Natural killer cell treated with Interleukin-12 subunit alpha and Interleukin-12 subunit beta and Interleukin-15 and Interleukin-18, amount 100 ng/mL, for 72 hours (primary cell): Measurements from ENCODE around the gene CALY. TPM values are rescaled to one million over a fixed set of nuclear protein-coding genes. Genes with fewer than 3 reads are reported as not detected.

Experiments
- ATAC-seq, 2 donors: fragments of 150-1000 bp; cut with Tn5 transposase in 1 of 2; sonication (Bioruptor Pico), chemical (Tn5 transposase) in 1 of 2; 2 replicates each; pipeline ENCODE4 v1.10.0; 2021
- DNase-seq: peaks from one replicate; pipeline ENCODE4 v3.0.0; 2022; ENCODE audit warnings: low spot score
- H3K27ac Mint-ChIP-seq, 2 donors: 1 replicate in 1 of 2; 2 replicates in 1 of 2; pipeline ENCODE4 v1.8.0; 2022; ENCODE audit warnings: mixed read lengths in 2 of 2, mild to moderate bottlenecking in 1 of 2, moderate library complexity in 1 of 2
- H3K27me3 Mint-ChIP-seq, 2 donors: 1 replicate in 1 of 2; 2 replicates in 1 of 2; pipeline ENCODE4 v1.8.0; 2022; ENCODE audit warnings: mixed read lengths in 2 of 2
- H3K36me3 Mint-ChIP-seq: one replicate; pipeline ENCODE4 v1.8.0; 2022; ENCODE audit warnings: mixed read lengths
- H3K4me1 Mint-ChIP-seq, 2 donors: 1 replicate in 1 of 2; 2 replicates in 1 of 2; pipeline ENCODE4 v1.8.0; 2022; ENCODE audit warnings: low read depth in 2 of 2, mixed read lengths in 2 of 2, mild to moderate bottlenecking in 1 of 2
- H3K4me3 Mint-ChIP-seq: one replicate; pipeline ENCODE4 v1.8.0; 2022; ENCODE audit warnings: mixed read lengths
- H3K9me3 Mint-ChIP-seq: 2 replicates; pipeline ENCODE4 v1.8.0; 2022; ENCODE audit warnings: mixed read lengths
- total RNA-seq, 2 donors: library from RNA; stranded (reverse); gene quantifications; one replicate each; pipeline ENCODE4 v1.2.3, GENCODE V29; 2022

Gene CALY
- total RNA-seq, 2 donors from 2014 or later, result not detected

- ATAC-seq (no peak), DNase-seq (no peak)
- Mint-ChIP-seq H3K4me3 (no peak overlapping the region), H3K4me1 (peaks cover 3 to 5% of the 10 kb centered on the region in 2 donors), H3K36me3 (no peaks in the 10 kb centered on the region), H3K27ac (no peak overlapping the region), H3K9me3 (no peaks in the 10 kb centered on the region), H3K27me3 (peaks cover 4 to 9% of the 10 kb centered on the region in 2 donors)
Measured at GRCh38 chr10:133351408-133352318, 15.0 kb upstream of the CALY start.

- ATAC-seq (no peak), DNase-seq (no peak)
- H3K9me3 Mint-ChIP-seq, result no peaks in the 10 kb centered on the region
- H3K27ac Mint-ChIP-seq, result no peak overlapping the region
- H3K4me1 Mint-ChIP-seq, result peaks cover 3 to 5% of the 10 kb centered on the region in 2 donors
- H3K27me3 Mint-ChIP-seq, result peaks cover 4 to 9% of the 10 kb centered on the region in 2 donors
- H3K36me3 Mint-ChIP-seq, result no peaks in the 10 kb centered on the region
- no peak overlapping the region for H3K4me3 Mint-ChIP-seq
Measured at GRCh38 chr10:133350950-133351329, 14.2 kb upstream of the CALY start.

- Mint-ChIP-seq H3K4me3 (no peak overlapping the region), H3K9me3 (no peaks in the 10 kb centered on the region), H3K36me3 (no peaks in the 10 kb centered on the region), H3K4me1 (peaks cover 3 to 5% of the 10 kb centered on the region in 2 donors), H3K27me3 (peaks cover 9% of the 10 kb centered on the region in 2 donors), H3K27ac (no peak overlapping the region)
- ATAC-seq (no peak), DNase-seq (no peak)
Measured at GRCh38 chr10:133350283-133350949, 13.7 kb upstream of the CALY start.

DNA sequence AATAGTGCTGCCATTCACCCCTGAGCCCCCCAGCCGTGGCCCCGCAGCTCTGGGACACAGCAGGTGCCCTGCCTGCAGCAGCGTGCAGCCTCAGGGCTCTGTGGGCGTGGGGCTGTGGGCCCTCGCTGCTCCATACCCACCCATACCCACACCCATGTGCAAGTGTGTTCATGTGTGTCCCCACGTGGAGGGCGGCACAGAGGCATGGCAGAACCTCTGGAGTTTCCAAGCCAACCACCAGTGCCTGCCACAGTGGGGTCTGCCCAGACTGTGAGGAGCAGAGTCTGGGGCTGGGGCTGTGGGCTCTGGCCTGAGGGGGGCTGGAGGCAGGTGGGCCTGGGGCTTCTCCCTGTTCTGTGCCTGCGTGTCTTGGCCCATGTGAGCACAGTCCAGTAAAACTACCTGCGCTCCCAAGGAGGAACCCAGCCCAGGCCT is 12.9 kb upstream of the CALY start:
- H3K4me1 Mint-ChIP-seq, result peaks cover 3 to 5% of the 10 kb centered on the region in 2 donors
- ATAC-seq (no peak), DNase-seq (no peak)
- no peak overlapping the region for H3K27ac Mint-ChIP-seq
- H3K36me3 Mint-ChIP-seq, result no peaks in the 10 kb centered on the region
- no peaks in the 10 kb centered on the region for H3K9me3 Mint-ChIP-seq
- peaks cover 9 to 12% of the 10 kb centered on the region in 2 donors for H3K27me3 Mint-ChIP-seq
- H3K4me3 Mint-ChIP-seq, result no peak overlapping the region

- H3K9me3 Mint-ChIP-seq, result no peaks in the 10 kb centered on the region
- peaks cover 9 to 14% of the 10 kb centered on the region in 2 donors for H3K27me3 Mint-ChIP-seq
- H3K27ac Mint-ChIP-seq, result no peak overlapping the region
- ATAC-seq, result no peak
- H3K36me3 Mint-ChIP-seq, result no peaks in the 10 kb centered on the region
- peaks cover 3 to 5% of the 10 kb centered on the region in 2 donors for H3K4me1 Mint-ChIP-seq
- DNase-seq, result no peak
- no peak overlapping the region for H3K4me3 Mint-ChIP-seq
Measured at GRCh38 chr10:133349160-133349568, 12.5 kb upstream of the CALY start.

- H3K36me3 Mint-ChIP-seq, result no peaks in the 10 kb centered on the region
- peaks cover 3 to 5% of the 10 kb centered on the region in 2 donors for H3K4me1 Mint-ChIP-seq
- ATAC-seq, result no peak
- no peaks in the 10 kb centered on the region for H3K9me3 Mint-ChIP-seq
- H3K27me3 Mint-ChIP-seq, result peaks cover 14 to 21% of the 10 kb centered on the region in 2 donors
- no peak for DNase-seq
- no peak overlapping the region for H3K27ac Mint-ChIP-seq
- no peak overlapping the region for H3K4me3 Mint-ChIP-seq
Measured at GRCh38 chr10:133347710-133348517, 11.2 kb upstream of the CALY start.

- peaks cover 23 to 27% of the 10 kb centered on the region in 2 donors for H3K27me3 Mint-ChIP-seq
- no peak for DNase-seq
- no peaks in the 10 kb centered on the region for H3K36me3 Mint-ChIP-seq
- no peak overlapping the region for H3K4me3 Mint-ChIP-seq
- ATAC-seq, result no peak
- no peaks in the 10 kb centered on the region for H3K9me3 Mint-ChIP-seq
- peaks cover 3 to 5% of the 10 kb centered on the region in 2 donors for H3K4me1 Mint-ChIP-seq
- H3K27ac Mint-ChIP-seq, result no peak overlapping the region
Measured at GRCh38 chr10:133346413-133346812, 9.7 kb upstream of the CALY start.

DNA sequence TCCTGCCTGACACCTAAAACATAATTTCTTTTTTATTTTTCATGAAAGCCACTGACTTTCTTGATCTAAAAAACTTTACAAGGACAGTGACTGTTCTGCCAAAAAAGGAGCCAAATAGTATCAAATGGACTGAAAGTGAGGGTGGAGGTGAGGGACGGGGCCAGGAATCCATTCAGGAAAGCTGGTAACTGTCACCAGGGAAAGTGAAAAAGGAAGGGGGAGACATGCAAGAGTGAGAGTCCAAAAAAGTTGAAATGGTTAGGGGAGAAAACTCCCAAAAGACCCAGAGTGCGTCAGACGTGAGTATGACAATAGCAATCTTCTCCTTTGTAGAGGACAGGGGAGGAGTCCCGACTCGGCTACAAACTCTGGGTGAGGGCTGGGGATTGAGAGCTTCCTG is 7.5 kb upstream of the CALY start:
- Mint-ChIP-seq H3K36me3 (no peaks in the 10 kb centered on the region), H3K4me3 (no peak overlapping the region), H3K27me3 (peaks cover 22 to 26% of the 10 kb centered on the region in 2 donors), H3K9me3 (no peaks in the 10 kb centered on the region), H3K27ac (no peak overlapping the region), H3K4me1 (peaks cover 3% of the 10 kb centered on the region in 2 donors)
- DNase-seq (no peak), ATAC-seq (no peak)

GRCh38 chr10:133343558-133343957 is 6.9 kb upstream of the CALY start:
- peaks cover 16 to 23% of the 10 kb centered on the region in 2 donors for H3K27me3 Mint-ChIP-seq
- no peaks in the 10 kb centered on the region for H3K4me1 Mint-ChIP-seq
- no peak for DNase-seq
- H3K27ac Mint-ChIP-seq, result no peak overlapping the region
- no peak overlapping the region for H3K4me3 Mint-ChIP-seq
- no peaks in the 10 kb centered on the region for H3K9me3 Mint-ChIP-seq
- H3K36me3 Mint-ChIP-seq, result no peaks in the 10 kb centered on the region
- no peak for ATAC-seq

DNA sequence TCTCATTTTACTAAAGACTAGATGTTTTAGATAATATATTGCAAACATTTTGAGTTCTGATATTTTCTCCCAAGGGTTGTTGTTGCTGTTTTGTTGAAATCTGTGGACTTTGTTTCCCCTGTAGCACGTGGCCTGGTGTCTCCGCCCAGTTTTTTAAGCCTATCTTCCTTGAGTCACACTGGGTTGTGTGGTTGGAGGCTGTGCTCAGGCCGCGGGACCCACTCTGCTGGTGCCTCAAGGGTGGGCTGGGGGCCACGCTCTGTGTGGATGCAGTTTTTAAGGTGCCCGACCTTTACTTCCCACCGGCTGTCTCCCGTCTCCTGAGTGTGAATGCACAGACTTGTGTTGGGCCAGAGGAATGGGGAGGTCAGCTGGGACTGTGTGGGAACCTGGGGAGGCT is 6.2 kb upstream of the CALY start:
- Mint-ChIP-seq H3K4me3 (no peak overlapping the region), H3K36me3 (no peaks in the 10 kb centered on the region), H3K9me3 (no peaks in the 10 kb centered on the region), H3K27me3 (peaks cover 16 to 23% of the 10 kb centered on the region in 2 donors), H3K27ac (no peak overlapping the region), H3K4me1 (no peaks in the 10 kb centered on the region)
- DNase-seq (no peak), ATAC-seq (no peak)

DNA sequence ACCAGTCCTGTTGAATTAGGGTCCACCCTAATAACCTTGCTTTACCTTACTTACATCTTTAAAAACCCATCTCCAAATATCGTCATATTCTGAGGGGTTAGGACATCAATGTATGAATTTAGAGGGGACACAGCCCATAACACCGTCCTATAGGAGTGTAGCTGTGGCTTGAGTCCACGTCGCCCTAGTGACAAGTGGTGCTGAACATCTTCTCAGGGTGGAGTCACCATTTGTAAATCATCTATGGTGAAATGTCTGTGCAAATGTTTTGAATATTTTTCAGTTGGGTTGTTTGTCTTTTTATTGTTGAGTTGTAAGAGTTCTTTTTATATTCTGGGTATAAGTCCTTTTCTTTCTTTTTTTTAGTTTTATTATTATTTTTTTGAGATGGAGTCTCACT is 5.3 kb upstream of the CALY start:
- Mint-ChIP-seq H3K27me3 (peaks cover 16 to 23% of the 10 kb centered on the region in 2 donors), H3K4me1 (no peaks in the 10 kb centered on the region), H3K36me3 (no peaks in the 10 kb centered on the region), H3K4me3 (no peak overlapping the region), H3K27ac (no peak overlapping the region), H3K9me3 (no peaks in the 10 kb centered on the region)
- no peak for DNase-seq
- ATAC-seq, result no peak

DNA sequence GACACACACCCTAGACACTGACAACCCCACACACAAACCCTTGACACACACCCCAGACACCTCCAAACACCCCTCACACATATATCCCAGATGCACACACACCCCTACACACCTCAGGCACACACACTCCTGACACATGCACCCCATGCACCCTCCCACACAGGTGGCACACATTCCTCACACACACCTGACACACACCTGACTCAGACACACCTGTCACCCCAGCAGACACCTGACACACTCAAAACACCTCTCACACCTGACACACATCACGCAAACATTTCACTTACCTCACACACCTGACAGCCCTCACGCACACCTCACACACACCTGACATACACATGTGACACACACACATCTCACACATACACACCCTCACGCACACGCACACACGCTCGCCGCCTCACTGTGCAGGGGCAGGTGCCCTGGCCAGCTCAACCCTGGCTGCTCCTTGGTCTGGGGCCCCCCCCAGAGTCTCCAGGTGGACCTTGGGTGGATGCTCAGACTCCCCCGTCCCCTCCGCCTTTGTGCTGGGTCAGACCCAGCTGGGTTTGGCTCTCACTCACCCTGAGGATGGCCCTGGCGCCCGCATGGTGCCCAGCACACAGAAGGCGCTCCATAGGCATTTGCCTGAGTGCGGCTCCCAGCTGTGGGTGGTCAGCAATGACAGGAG is 3.1 kb upstream of the CALY start:
- Mint-ChIP-seq H3K4me1 (peaks cover under 1 to 2% of the 10 kb centered on the region in 2 donors), H3K4me3 (no peak overlapping the region), H3K27me3 (peaks cover 15 to 16% of the 10 kb centered on the region in 2 donors), H3K27ac (no peak overlapping the region), H3K9me3 (no peaks in the 10 kb centered on the region), H3K36me3 (no peaks in the 10 kb centered on the region)
- ATAC-seq (no peak), DNase-seq (no peak)
